ENCODE measurements around the gene CEP162. TPM values are rescaled to one million over a fixed set of nuclear protein-coding genes. Genes with fewer than 3 reads are reported as not detected.
A peak's percentile ranks its signal among the peaks of the same experiment; 100 is the strongest.

CEP162 gene
- total RNA-seq, 1 donor from 2014 or later: 3.4 TPM

- DNase-seq (ENCODE audit: low read depth) (no peak), FAIRE-seq (no peak)
- Histone ChIP-seq H3K36me3 (ENCODE audit: control insufficient read depth, insufficient read depth, low read length) (no peaks in the 10 kb centered on the region), H3K27me3 (ENCODE audit: control insufficient read depth, insufficient read depth, low read length) (no peaks in the 10 kb centered on the region), H3K4me3 (ENCODE audit: low read depth, low read length) (no peak overlapping the region)
- no peak for TF ChIP-seq CTCF (IDR thresholded peaks at IDR 0.05; ENCODE audit: insufficient read depth, low read length, severe bottlenecking)
These were observed 66.3 kb downstream of the CEP162 start for GRCh38 chr6:84161190-84161589.

GRCh38 chr6:84156306-84156705, 71.1 kb downstream of the CEP162 start:
- no peak for TF ChIP-seq CTCF (IDR thresholded peaks at IDR 0.05; ENCODE audit: insufficient read depth, low read length, severe bottlenecking)
- no peak overlapping the region for H3K4me3 ChIP-seq (ENCODE audit: low read depth, low read length)
- no peaks in the 10 kb centered on the region for H3K36me3 ChIP-seq (ENCODE audit: control insufficient read depth, insufficient read depth, low read length)
- no peaks in the 10 kb centered on the region for H3K27me3 ChIP-seq (ENCODE audit: control insufficient read depth, insufficient read depth, low read length)
- DNase-seq (ENCODE audit: low read depth) (no peak), FAIRE-seq (no peak)

- DNase-seq (ENCODE audit: low read depth) (no peak), FAIRE-seq (no peak)
- H3K4me3 ChIP-seq (ENCODE audit: low read depth, low read length): no peak overlapping the region
- H3K36me3 ChIP-seq (ENCODE audit: control insufficient read depth, insufficient read depth, low read length): no peaks in the 10 kb centered on the region
- H3K27me3 ChIP-seq (ENCODE audit: control insufficient read depth, insufficient read depth, low read length): no peaks in the 10 kb centered on the region
- TF ChIP-seq CTCF (IDR thresholded peaks at IDR 0.05; ENCODE audit: insufficient read depth, low read length, severe bottlenecking): no peak
These were observed 75.8 kb downstream of the CEP162 start for GRCh38 chr6:84151669-84152068.

- Histone ChIP-seq H3K36me3 (ENCODE audit: control insufficient read depth, insufficient read depth, low read length) (no peaks in the 10 kb centered on the region), H3K27me3 (ENCODE audit: control insufficient read depth, insufficient read depth, low read length) (no peaks in the 10 kb centered on the region), H3K4me3 (ENCODE audit: low read depth, low read length) (no peak overlapping the region)
- peak; percentile 76 for DNase-seq (ENCODE audit: low read depth)
- no peak for FAIRE-seq
- TF ChIP-seq CTCF (IDR thresholded peaks at IDR 0.05; ENCODE audit: insufficient read depth, low read length, severe bottlenecking): no peak
These were observed 76.7 kb downstream of the CEP162 start for GRCh38 chr6:84150705-84151104.

- H3K36me3 ChIP-seq (ENCODE audit: control insufficient read depth, insufficient read depth, low read length): no peaks in the 10 kb centered on the region
- no peak for TF ChIP-seq CTCF (IDR thresholded peaks at IDR 0.05; ENCODE audit: insufficient read depth, low read length, severe bottlenecking)
- H3K27me3 ChIP-seq (ENCODE audit: control insufficient read depth, insufficient read depth, low read length): no peaks in the 10 kb centered on the region
- FAIRE-seq (no peak), DNase-seq (ENCODE audit: low read depth) (no peak)
- no peak overlapping the region for H3K4me3 ChIP-seq (ENCODE audit: low read depth, low read length)
These were observed 85.9 kb downstream of the CEP162 start for GRCh38 chr6:84141521-84141920.

DNA sequence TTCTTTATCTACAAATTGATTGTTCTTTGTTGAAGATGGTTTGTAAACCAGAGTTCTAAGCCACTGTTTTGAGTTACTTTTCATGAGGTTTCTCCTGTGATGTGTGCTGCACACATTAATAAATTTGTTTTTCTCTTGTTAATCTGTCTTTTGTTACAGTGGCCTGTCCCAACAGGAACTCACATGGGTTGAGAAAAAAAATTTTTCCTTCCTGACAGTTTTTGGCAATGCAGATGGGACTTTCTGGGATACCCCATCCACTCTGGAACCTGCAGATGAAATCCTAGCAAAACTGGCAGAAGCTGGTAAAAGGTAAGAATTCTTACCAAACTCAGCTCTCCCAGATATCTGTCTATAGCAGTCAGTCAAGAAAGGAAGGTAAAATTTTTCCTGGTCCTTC, 88.1 kb downstream of the CEP162 start:
- H3K4me3 ChIP-seq (ENCODE audit: low read depth, low read length): no peak overlapping the region
- TF ChIP-seq CTCF (IDR thresholded peaks at IDR 0.05; ENCODE audit: insufficient read depth, low read length, severe bottlenecking): no peak
- H3K27me3 ChIP-seq (ENCODE audit: control insufficient read depth, insufficient read depth, low read length): no peaks in the 10 kb centered on the region
- FAIRE-seq: no peak
- no peak for DNase-seq (ENCODE audit: low read depth)
- no peaks in the 10 kb centered on the region for H3K36me3 ChIP-seq (ENCODE audit: control insufficient read depth, insufficient read depth, low read length)
